GM12891 (cell line): ENCODE results near the gene SRCIN1.

ENCODE experiments used
- POLR2A ChIP-seq: IDR thresholded peaks from 2 replicates; pipeline ENCODE4 v1.6.1; 2011; ENCODE audit warnings: low read depth, low read length, control low read depth
- POLR2AphosphoS5 ChIP-seq: IDR thresholded peaks from 2 replicates; pipeline ENCODE4 v1.6.1; 2011; ENCODE audit warnings: low read depth, low read length, control low read depth

DNA sequence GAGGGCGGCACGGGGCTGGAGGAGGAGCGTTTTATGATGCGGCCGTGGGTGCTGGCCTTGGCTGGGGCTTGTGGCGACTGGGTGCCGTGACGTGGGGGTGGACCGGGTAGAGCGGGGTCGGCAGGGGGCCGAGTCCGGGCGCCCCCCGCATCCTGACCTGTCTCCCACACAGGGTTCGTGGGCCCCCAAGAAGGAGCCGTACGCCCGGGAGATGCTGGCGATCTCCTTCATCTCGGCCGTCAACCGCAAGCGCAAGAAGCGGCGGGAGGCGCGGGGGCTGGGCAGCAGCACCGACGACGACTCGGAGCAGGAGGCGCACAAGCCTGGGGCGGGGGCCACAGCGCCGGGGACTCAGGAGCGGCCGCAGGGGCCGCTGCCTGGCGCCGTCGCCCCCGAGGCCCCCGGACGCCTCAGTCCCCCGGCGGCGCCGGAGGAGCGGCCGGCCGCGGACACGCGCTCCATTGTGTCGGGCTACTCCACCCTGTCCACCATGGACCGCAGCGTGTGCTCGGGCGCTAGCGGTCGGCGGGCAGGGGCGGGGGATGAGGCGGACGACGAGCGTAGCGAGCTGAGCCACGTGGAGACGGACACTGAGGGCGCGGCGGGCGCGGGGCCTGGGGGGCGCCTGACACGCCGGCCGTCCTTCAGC is 95.9 kb downstream of the SRCIN1 start:
- TF ChIP-seq POLR2A = no peak
- TF ChIP-seq POLR2AphosphoS5 = no peak
